OCI-LY1 (cell line): ENCODE results near the gene CPVL.

Experiments used
- EZH2 ChIP-seq: fragments of 200-600 bp; sonication (generic), shearing (Covaris generic); IDR thresholded peaks from 2 replicates; pipeline ENCODE4 v1.8.0; 2017; ENCODE audit warnings: borderline replicate concordance, mixed run types, mild to moderate bottlenecking, antibody characterized with exemption, low read length, moderate library complexity, mixed read lengths
- TF ChIP-seq, protein P1 (sequence below): fragments of 200-600 bp; sonication (generic), shearing (Covaris generic); IDR thresholded peaks from 2 replicates; pipeline ENCODE4 v1.5.1; 2017; ENCODE audit warnings: mild to moderate bottlenecking, antibody characterized with exemption, low read length, moderate library complexity, mixed read lengths

DNA sequence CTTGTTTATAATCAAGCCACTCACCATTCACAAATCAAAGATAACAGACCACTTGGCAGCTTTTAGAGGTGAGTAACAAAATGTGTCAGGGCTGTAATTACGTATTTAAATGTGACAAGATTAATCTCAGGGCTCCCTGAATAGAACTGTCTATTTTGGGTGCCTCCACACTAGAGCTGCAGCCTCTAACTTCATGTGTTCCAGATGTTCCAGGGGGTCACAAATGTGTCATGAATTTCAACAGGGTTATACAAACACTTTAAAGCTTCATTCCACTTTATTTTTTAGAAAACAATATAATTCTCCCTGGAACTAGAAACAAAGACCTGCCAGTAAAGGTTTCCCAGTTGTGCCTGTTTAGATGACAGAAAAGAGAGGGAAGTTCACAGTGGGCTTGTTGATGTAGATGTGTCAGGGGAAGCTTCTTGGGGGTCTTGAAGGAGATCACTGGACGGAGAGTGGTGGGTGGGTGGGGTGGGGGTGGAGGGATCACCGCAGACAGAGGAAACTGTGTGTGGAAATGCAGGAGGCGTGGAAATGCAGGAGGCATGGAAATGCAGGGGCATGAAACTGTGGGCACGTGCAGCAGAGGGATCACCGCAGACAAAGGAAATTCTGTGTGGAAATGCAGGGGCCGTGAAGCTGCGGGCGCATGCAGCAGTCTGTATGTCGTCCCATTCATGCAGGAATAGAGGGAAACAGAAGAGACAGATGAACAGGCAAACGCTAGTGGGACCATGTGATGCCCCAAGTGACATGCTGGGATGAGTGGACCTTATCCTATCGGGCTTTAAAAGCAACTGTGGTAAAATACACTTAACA, 146.2 kb downstream of the CPVL start:
- TF ChIP-seq, protein P1, sequence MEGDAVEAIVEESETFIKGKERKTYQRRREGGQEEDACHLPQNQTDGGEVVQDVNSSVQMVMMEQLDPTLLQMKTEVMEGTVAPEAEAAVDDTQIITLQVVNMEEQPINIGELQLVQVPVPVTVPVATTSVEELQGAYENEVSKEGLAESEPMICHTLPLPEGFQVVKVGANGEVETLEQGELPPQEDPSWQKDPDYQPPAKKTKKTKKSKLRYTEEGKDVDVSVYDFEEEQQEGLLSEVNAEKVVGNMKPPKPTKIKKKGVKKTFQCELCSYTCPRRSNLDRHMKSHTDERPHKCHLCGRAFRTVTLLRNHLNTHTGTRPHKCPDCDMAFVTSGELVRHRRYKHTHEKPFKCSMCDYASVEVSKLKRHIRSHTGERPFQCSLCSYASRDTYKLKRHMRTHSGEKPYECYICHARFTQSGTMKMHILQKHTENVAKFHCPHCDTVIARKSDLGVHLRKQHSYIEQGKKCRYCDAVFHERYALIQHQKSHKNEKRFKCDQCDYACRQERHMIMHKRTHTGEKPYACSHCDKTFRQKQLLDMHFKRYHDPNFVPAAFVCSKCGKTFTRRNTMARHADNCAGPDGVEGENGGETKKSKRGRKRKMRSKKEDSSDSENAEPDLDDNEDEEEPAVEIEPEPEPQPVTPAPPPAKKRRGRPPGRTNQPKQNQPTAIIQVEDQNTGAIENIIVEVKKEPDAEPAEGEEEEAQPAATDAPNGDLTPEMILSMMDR: no peak
- no peak for TF ChIP-seq EZH2
